GM10248 (cell line): ENCODE results near the gene RIMKLB.

Experiments used
- CTCF ChIA-PET: fragments of 300-600 bp; sonication (Branson Sonifier 250); formaldehyde crosslinking; extraction: SDS; loops from one replicate; lab custom pipeline; 2021; ENCODE audit warnings: antibody characterized with exemption; lab: Yijun Ruan, JAX
- POLR2A ChIA-PET: fragments of 350-650 bp; sonication (Branson Sonifier 250); formaldehyde crosslinking; extraction: SDS; loops from one replicate; lab custom pipeline; 2020; ENCODE audit warnings: antibody characterized with exemption; lab: Yijun Ruan, JAX
- DNase-seq: peaks from one replicate; pipeline ENCODE4 v3.0.0; 2012; ENCODE audit errors: extremely low spot score
- TF ChIP-seq, protein P1 (sequence below): IDR thresholded peaks from 2 replicates; pipeline ENCODE4 v1.5.1; 2012; ENCODE audit warnings: mild to moderate bottlenecking, low read depth; ENCODE audit errors: extremely low read depth, missing control alignments, control extremely low read depth

The RIMKLB gene

GRCh38 chr12:8829125-8829518, 131.3 kb downstream of the RIMKLB start:
- POLR2A ChIA-PET = no interaction called here
- CTCF ChIA-PET = interaction anchor here (1.4 kb wide), 1 partner anchor 285 kb away, joined by 6 read pairs; no protein-coding TSS in a partner anchor
- DNase-seq = no peak
- TF ChIP-seq, protein P1, sequence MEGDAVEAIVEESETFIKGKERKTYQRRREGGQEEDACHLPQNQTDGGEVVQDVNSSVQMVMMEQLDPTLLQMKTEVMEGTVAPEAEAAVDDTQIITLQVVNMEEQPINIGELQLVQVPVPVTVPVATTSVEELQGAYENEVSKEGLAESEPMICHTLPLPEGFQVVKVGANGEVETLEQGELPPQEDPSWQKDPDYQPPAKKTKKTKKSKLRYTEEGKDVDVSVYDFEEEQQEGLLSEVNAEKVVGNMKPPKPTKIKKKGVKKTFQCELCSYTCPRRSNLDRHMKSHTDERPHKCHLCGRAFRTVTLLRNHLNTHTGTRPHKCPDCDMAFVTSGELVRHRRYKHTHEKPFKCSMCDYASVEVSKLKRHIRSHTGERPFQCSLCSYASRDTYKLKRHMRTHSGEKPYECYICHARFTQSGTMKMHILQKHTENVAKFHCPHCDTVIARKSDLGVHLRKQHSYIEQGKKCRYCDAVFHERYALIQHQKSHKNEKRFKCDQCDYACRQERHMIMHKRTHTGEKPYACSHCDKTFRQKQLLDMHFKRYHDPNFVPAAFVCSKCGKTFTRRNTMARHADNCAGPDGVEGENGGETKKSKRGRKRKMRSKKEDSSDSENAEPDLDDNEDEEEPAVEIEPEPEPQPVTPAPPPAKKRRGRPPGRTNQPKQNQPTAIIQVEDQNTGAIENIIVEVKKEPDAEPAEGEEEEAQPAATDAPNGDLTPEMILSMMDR = no peak

DNA sequence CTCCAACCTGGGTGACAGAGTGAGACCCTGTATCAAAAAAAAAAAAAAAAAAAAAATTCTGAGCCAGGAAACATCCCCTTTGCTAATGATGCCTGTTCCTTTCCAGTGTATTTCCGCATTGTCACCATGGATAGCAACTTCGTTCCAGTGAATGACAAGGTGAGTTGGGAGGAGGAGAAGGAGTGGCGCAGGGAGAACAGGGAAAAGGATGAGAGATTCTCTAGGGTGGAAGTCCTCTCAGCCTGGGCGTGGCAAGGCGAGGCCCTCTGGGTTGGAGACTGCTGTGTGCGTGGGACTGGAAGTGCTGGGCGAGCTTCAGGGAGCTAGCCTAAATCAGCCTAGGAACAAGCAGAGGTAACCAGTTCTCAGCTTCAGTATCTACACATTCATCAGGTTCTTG, 131.8 kb downstream of the RIMKLB start:
- POLR2A ChIA-PET = no interaction called here
- DNase-seq = no peak
- TF ChIP-seq, protein P1 = no peak
- CTCF ChIA-PET = interaction anchor here (1.7 kb wide), 1 partner anchor 12 kb away, joined by 4 read pairs; no protein-coding TSS in a partner anchor

- TF ChIP-seq, protein P1 = no peak
- ChIA-PET CTCF (interaction anchor here (1.0 to 1.7 kb wide), 2 partner anchors 10 to 29 kb away, joined by 3 to 4 read pairs; no protein-coding TSS in a partner anchor), POLR2A (interaction anchor here (0.7 kb wide), 1 partner anchor 623 kb away, joined by 9 read pairs; no protein-coding TSS in a partner anchor)
Measured at GRCh38 chr12:8831116-8831515, 133.3 kb downstream of the RIMKLB start.

DNA sequence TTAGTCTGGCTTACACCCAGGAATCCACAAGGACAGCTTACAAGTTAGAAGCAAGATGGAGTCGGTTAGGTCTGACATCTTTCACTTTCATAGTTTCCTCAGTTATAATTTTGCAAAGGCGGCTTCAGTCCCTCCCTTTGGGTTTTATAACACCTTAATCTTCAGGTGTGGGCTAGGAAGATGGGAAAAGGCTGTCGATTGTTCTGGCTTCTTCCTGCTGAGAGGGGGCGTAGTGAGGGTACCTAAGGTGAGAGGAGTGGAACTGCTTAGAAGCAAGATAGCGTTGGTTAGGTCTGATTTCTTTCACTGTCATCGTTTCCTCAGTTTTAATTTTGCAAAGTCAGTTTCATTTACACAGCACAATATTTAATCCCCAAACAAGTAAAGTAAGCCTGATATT, 134.7 kb downstream of the RIMKLB start:
- DNase-seq = no peak
- TF ChIP-seq, protein P1 = no peak
- ChIA-PET POLR2A (no interaction called here), CTCF (no interaction called here)

More at GRCh38 chr12:8831116-8831515, 133.3 kb downstream of the RIMKLB start:
- no peak for DNase-seq
